HG03342 (cell line): Measurements from ENCODE around the gene PRR36.
A peak's percentile ranks its signal among the peaks of the same experiment; 100 is the strongest.

Experiments
- ATAC-seq: cut with Tn5 transposase; IDR thresholded peaks from one replicate; pipeline ENCODE4 v1.9.1; 2021; ENCODE audit warnings: mild to moderate bottlenecking, moderate library complexity; ENCODE audit not compliant: unreplicated experiment

The PRR36 gene

DNA sequence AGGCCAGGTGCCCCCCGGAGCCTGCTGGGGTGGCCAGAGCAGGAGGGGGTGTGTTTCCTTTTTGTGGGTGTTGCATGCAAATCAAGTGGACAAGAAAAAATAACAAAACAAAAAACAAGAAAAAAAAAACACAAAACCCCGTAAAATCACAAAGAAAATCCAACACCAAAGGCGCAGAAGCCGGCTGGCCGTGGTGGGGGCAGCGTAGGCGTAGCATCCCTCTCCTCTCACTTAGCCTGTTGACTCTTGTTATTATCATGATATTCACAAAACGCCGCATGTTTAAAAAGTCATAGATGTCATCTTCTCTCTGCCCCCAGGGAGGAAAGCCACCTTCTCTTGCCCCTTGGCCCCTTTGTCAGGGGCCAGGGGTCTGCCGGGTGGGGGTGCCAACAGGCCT, 39.5 kb upstream of the PRR36 start:
- no peak for ATAC-seq

DNA sequence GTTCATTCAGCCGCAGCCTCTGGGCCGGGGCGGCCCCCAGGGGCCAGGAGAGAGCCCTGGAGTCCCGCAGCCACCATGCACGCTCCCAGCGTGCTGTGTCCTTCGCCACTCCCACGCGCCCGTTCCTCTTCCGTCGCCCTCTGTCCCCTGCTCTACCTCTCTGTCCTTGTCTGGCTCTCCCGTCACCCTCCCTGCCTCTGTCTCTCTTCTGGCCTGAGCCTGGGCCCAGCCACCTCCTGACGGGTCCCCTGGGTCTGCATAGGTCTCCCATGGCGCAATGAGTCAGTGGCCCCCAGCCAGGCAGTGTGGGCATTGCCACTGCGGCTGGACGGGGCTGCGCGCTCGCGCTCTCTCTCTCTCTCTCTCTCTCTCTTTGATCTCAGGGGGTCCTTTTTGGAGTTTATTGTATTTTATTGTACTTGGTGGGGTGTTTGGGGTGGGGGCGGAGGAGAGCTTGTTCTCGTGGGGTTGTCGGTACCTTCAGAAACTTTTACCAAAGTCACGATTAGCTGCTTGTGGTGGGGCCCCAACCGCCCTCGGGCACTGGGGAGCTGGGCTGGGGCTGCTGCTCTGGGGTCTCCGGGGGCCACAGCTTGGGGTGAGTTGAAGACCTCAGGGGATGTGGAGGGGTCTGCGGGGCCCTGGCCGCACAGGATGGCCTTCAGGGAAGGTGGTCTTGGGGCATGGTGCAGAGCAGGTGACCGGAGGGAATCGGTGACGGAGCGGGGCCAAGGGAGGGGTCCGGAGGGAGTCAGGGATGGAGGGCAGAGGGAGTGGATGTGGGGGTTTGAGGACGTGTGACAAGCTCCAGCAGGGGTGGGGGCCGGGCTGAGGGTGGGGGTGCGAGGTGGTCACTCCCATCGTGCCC, 38.7 kb upstream of the PRR36 start:
- no peak for ATAC-seq

DNA sequence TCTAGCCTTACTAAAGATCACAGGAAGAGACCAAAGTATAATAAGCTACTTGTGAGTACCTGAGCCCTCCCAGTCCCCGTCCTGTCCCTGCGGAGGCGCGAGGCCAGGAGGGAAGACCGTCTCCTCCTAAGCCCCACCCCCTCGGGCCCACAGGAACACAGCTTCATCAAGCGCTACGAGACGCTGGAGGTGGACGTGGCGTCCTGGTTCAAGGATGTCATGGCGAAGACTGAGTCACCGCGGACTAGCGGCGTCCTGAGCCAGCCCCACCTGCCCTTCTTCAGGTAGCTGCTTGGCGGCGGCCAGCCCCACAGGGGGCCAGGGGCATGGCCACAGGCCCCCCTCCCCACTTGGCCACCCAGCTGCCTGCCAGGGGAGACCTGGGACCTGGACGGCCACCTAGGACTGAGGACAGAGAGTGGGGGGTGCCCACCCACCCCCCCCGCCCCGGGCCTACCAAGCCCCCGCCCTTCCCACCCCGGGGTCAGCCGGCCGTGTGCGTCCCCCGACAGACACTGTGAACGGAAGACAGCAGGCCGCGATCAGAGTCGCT, 38.0 kb upstream of the PRR36 start:
- no peak for ATAC-seq

DNA sequence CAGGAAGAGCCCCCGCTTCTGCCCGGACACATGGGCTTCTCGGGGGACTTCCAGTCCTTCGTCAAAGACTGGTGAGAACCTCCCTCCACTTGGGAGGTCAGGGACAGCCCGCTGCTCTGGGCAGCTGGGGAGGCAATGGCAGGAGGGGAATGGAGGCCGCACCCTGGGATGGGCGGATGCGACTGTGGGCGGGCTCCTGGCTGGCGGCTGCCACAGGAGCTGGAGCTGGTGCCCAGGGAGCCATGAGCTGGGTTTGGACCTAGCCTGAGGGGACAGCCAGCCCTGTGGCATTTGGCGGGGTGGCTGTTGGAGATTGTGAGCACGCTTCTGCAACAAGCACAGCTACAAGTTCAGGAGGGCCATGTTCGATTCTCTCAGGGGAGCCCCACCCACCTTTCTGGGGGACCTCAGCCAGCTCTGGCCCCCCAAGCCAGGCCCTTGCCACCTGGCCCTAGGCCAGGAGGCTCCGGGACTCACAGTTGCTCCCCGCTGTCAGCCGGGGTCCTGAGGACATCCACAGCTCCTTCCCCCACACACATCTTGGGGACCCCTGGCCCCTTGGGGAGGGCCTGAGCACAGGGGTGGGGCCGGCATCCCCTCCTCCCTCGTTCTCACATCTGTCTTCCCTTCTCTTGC, 37.4 kb upstream of the PRR36 start:
- no peak for ATAC-seq

DNA sequence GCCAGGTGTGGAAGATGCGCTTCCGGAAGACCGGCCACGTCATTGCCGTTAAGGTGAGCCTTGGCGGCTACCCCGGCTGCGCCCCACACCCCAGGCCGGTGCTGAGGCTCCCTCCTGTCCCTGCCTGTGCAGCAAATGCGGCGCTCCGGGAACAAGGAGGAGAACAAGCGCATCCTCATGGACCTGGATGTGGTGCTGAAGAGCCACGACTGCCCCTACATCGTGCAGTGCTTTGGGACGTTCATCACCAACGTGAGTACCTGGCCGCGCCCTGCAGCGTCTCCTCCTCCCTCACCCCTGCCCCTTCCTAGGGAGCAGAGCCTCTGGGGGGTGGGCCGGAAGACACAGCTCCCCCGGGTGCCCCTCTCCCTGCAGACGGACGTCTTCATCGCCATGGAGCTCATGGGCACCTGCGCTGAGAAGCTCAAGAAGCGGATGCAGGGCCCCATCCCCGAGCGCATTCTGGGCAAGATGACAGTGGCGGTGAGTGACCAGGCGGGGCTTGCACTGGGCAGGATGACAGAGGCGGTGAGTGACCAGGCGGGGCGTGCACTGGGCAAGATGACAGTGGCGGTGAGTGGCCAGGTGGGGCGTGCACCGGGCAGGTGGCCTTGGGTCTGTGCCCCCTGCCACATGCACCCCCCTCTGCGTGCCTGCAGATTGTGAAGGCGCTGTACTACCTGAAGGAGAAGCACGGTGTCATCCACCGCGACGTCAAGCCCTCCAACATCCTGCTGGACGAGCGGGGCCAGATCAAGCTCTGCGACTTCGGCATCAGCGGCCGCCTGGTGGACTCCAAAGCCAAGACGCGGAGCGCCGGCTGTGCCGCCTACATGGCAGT, 36.4 kb upstream of the PRR36 start:
- ATAC-seq: no peak

DNA sequence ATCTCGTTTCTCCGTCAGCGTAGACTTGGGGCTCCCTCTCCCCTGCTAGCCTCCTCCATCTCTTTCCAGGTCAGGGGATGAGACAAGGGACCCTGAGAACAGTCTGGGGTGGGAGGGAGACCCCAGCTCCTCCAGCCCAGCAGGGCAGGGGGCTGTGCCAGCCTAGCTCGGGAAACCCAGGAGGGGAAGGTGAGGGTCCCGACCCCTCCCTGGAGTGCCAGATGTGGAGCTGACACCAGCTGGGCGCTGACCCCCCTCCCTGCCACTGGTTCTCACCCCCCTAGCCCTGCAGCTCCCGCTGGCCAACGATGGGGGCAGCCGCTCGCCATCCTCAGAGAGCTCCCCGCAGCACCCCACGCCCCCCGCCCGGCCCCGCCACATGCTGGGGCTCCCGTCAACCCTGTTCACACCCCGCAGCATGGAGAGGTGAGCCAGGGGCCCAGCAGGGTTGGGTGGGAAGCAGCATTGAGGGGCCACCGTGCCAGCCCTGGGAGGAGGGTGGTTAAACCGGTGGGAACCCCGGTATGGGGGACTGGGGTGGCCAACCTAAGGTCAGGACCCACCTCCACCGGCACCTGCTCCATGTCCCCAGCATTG, 35.4 kb upstream of the PRR36 start:
- no peak for ATAC-seq

DNA sequence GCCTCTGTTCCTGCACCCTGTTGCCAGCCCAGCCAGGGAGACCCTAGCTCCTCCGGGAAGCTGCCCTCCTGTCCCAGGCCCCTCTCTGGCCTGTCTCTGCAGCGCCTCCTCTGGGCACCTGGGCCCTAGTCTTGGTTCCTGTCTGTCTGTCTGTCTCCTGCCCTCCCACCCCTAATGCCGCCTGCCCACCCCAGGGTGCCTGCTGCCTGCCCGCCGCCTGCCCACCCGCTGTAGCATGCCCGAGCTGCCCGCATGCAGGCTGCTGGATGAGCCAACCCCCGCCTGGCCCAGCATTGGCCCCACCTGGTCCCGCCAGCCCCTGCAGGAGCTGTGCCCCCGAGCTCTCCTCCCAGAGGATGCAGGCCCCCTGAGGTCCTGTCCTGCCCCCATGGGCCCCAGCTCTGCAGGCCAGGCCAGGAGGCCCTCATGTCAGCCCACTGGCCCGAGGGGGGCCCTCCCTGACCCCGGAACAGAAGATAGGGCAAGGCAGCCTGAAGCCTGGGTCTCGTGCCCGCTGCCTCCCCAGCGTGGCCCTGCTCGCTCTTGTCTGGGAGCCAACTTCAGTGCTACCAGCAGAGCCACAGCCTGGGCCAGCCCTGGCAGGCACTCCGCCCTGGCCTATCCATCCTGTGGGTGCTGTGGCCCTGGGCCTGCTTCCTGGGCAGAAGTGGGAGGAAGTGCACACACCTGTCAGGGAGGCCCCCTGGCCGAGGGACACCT, 34.7 kb upstream of the PRR36 start:
- no peak for ATAC-seq

DNA sequence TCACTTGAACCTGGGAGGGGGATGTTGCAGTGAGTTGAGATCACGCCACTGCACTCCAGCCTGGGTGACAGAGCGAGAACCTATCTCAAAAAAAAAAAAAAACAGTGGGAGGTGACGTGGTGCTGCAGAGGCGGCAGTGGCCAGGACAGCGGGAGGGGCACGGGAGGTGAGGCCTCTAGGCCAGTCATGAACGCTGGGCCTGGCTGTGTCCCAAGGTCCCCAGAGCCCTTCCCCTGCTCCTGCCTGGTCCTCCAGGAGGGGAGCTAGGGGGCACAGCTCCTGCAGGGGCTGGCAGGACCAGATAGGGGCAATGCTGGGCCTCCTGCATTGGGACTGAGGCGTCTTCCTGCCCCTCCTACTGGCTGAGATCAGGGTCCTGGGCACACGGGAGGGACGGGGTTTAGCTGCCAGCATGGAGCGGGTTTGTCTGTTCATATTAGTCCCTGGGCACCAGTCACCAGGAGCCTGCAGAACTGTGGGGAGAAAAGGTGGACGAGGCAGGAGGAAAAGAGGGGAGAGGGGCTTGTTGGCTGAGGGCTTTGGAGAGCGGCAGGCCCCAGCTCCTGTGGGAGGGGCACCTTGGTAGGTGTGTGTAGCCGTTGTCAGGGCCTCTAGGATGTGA, 34.0 kb upstream of the PRR36 start:
- ATAC-seq: no peak

DNA sequence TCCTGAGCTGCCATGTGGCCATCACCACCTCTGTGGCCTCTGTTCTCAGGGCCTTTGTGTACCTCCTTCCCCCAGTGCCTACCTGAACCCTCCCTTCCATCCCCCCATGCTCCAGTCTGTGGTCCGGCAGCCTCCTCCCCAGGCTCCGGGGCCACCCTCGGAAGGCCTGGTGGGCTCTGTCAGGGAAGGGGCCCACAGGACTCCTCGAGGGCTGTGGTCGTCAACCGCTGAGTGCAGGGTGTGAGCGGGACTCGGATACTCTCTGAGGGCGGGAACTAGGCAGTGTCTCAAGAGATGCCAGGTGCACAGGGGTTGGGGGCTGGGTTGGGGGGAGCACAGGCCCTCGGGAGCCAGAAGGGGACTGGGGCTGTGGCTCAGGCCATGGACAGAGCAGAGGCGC, 33.4 kb upstream of the PRR36 start:
- ATAC-seq: no peak

DNA sequence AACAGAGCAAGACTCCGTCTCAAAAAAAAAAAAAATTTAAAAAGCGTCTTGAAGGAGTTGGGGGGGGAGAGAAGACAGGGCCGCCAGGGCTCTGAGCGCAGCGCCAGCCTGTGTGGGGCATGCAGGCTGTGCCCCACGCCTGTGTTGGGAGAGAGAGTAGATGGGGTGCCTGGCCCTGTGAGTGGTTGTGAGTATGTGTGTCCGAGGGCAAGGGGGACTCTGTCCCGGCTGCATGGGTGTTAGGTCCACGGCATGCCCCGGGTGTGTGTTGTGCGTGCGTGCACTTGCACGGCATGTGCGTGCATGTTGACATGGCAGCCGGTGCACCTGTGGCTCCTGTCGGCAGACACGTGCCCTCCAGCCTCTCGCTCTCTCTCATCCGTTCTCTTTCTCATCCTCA, 32.9 kb upstream of the PRR36 start:
- ATAC-seq: no peak

DNA sequence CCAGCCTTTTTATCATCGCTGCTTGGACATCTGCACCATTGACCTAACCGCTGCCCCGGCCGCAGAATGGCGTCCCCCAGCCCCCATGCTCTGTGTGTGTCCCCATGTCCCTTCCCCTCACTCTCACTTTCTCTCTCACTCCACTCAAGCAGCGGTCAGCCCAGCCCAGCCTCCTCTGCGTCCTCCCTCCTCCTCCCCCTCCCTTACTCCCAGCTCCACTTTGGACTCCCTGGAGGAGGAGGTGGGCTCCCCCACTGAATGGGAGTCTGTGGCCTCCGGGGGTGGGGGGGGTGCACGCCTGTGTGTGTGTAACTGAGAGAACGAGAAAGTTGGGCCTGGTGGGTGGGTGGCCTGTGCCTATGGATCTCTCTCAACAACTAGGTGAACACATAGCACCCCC, 31.7 kb upstream of the PRR36 start:
- ATAC-seq: no peak

DNA sequence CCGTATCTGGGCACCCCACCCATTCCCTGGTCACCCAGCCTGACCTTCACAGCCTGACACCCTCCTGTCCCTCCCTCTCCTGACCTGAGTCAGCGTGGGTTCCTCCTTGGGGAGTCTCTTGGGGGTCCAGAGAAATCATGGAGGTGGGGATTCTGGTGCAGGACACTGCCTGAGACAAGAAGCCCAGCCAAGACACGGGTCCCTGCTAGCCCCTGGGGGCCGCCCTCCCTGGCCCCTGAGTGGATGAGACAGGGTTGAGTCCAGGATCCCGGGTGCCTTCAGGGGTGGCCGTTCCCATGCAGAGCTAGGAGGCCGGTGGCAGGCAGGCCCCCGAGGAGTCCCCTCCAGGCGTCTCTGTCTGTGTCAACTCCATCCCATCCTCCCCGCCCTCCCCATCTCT, 31.1 kb upstream of the PRR36 start:
- no peak for ATAC-seq

DNA sequence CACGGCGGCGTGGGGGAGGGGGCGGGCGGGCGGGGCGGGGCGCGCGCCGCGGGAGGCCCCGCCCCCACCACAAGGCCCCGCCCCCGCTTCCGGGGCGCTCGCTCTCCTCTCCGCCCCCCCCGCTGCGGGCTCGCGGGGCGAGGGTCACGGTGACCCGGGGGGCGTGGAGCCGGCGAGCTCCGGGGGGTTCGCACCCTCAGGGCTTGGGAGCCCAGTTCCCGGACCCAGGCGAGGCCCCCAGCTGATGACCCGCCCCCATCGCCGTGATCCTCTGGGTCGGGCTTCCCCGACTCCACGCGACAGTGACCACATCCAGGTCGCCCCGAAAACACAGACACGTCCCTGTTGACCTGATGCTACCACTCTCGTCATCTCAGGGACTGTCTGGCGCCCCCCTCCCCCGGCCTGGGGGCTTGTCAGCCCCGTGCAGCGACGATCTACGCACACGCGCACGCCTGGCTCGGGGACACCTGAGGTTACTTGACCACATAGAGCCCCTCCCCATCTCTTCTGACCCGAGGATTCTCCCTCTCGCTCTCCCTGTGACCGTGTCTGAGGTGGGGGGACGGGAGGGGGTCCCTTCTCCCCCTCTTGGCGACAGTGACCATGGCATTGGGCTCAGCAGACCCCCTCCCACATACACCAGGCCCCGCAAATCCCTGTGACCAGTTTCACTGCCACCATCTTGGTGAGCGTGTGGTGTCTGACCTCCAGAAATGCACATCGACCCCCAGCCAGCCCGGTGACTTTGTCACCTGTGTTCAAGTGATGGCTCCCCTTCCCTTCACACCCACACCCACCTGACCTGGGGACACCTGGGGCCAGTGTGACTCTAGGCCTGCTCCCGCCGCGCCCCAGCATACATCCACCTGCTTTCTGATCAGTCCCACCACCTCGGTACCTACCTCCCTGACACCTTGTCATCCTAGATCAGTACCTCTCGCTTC, 30.2 kb upstream of the PRR36 start:
- peak; percentile 35 for ATAC-seq

DNA sequence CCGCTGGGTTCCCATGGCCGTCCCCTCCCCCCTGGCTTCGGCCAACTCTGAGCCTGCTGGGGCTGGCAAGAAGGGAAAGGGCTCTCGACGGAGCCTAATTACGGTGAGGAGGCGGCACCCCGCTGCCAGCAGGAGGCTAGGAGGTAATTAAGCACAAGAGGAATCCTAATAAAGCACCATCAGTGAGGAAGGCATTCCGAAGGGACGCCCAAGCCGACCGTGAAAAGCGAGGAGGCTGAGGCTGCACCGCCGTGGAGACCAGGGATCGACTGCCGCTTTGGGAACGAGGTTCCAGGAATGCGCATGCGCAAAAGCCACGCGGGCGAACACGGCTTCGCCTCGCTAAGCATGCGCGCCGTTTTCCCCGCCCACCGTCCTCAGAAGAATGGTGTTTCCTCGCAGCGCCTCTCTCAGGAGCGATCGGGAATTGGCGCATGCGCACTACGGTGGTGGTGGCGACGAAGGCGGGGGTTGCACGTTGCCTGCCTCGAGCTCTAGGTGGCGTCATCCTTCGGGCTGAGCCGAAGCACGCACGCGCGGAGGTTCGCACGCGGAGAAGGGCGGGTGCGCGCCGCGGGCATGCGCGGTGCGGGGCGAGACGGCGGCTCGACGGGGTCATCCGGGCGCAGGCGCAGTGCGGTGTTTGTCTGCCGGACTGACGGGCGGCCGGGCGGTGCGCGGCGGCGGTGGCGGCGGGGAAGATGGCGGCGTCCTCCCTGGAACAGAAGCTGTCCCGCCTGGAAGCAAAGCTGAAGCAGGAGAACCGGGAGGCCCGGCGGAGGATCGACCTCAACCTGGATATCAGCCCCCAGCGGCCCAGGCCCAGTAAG, 29.3 kb upstream of the PRR36 start, which contains the start of gene MAP2K7:
Gene MAP2K7, plus strand, starts transcription at position 634 of the 830 bp plus-strand sequence. Its CDS starts 68 bp downstream, at position 702.
- ATAC-seq: peak; percentile 78

DNA sequence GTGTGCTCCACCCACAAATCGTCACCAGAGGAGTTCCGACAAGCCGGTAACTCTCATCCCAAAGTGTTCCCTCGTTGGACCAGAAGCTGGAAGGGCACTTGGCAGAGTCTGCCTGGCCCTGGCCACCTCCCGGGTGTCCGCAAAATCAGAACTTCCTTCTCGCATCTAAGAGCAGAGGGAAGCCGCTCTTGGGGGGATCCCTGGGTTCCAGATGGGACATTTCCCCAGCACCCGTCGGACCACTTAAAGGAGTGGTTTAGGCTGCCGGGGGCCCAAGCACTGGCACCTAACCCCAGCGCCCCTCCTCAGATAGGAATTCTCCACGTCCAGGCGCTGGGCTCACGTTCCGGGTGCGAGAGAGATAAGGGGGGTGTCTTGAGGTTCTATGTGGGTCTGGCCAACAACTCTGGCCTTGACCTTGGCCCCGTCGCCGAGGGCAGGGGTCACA, 28.6 kb upstream of the PRR36 start:
- no peak for ATAC-seq

DNA sequence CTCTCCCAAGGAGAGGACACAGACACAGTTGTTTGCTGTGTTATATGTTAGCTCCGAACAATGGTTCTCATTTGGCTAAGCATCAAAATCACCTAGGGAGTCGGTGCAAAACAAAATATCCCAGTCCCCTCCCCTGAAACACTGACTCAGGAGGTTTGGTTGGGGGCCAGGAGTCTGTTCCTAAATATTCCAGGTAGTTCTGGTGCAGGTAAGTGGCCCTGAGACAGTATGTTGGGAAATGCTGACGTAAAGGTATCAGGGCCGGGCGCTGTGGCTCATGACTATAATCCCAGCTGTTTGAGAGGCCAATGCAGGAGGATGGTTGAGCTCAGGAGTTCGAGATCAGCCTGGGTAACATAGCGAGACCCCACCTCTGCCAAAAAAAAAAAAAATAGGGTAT, 27.1 kb upstream of the PRR36 start:
- no peak for ATAC-seq

DNA sequence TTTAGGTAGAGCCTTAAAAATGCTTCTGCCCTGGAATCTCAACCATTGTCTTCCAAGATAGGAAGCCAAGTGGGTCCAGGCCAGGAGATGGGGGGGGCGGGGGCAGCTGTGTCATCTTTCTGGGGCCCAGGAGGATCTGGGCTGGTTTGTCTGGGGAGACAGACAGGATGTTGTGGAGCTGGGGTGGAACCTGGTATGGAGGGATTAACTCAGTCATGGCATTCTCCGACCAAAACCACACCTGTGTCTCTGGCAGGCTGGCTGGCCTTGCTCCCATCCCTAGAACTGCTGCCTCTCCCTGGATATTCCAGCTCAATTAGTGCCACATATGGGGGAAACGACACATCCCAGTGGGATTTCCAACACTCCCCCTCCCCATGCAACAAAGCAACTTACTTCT, 26.7 kb upstream of the PRR36 start:
- no peak for ATAC-seq

DNA sequence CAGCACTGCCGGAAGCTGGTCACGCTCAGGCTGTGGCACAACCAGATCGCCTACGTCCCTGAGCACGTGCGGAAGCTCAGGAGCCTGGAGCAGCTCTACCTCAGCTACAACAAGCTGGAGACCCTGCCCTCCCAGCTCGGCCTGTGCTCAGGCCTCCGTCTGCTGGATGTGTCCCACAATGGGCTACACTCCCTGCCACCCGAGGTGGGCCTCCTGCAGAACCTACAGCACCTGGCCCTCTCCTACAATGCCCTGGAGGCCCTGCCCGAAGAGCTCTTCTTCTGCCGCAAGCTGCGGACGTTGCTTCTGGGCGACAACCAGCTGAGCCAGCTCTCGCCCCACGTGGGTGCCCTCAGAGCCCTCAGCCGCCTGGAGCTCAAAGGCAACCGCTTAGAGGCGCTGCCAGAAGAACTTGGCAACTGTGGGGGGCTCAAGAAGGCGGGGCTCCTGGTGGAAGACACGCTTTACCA, 26.2 kb upstream of the PRR36 start:
- no peak for ATAC-seq
